Left forelimb (tissue), 1 donor: ENCODE results near the gene PRDX6.
"Not testable (repeated sequence)": the region's sequence is repeated elsewhere in the genome, so short reads cannot be mapped to it uniquely, and the experiment has no call there.

ENCODE experiments used
- DNase-seq: peaks from one replicate; pipeline ENCODE4 v3.0.0-alpha.2; 2018; ENCODE audit warnings: low spot score

Gene PRDX6

DNA sequence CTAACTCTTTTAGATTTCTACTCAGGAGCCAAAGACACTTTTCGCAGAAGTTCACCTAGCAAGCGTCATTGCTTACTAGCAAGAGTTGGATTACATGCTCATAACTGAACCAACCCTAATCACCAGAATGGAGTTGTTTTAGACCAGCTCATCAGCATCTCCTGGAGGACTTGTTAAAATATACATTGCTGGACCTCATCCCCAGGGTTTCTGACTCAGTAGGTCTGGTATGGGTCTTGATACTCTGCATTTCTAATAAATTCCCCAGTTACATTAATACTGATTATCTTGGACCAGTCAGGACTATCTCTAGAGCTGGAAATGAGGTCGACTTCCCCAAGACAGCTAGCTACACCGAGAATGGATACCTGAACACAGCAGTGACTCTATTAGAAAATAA is 9.7 kb upstream of the PRDX6 start:
- no peak for DNase-seq

DNA sequence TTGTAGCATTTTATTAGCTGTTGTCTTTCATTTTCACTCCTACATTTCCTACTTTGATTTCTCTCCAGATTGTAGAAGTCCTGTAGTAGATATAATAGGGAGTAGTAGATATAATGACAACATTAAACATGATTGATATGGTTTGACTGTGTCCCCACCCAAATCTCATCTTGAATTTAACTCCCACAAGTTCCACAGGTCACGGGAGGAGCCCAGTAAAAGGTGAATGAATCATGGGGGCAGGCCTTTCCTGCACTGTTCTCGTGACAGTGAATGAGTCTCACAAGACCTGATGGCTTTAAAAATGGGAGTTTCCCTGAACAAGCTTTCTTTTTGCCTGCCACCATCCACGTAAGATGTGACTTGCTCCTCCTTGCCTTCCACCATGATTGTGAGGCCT is 7.5 kb upstream of the PRDX6 start:
- no peak for DNase-seq

DNA sequence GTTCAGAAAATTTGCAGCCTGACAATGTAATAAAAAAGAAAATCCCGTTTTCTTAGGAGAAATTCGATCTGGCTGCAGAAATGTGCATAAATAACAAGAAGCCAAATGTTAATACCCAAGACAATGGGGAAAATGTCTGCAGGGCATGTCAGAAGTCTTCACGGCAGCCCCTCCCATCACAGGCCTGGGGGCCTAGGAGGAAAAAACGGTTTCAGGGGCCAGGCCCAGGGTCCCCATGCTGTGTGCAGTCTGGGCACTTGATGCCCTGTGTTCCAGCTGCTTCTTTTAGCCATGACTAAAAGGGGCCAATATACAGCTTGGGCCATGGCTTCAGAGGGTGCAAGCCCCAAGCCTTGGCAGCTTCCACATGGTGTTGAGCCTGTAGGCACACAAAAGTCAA is 6.5 kb upstream of the PRDX6 start:
- no peak for DNase-seq

DNA sequence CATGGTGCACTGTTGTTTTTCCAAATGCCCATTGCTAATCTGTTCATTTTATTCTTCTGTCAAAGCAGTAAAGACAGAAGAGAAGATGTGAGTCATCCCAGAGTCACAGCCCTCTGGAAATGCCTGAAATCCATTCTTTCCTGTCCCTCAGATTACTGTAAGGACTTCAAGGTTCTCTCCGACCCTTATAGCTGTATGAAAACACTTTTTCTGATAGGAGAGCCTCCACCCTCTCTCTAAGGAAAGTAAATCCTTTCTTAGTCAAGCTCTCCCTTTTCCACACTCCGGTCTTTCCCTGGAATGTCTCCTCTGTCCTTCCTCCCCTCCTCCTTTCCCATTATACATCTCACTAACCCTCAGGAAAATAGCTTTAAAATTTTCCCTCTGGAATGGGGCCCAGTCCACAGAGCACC is 3.5 kb upstream of the PRDX6 start:
- DNase-seq: no peak

DNA sequence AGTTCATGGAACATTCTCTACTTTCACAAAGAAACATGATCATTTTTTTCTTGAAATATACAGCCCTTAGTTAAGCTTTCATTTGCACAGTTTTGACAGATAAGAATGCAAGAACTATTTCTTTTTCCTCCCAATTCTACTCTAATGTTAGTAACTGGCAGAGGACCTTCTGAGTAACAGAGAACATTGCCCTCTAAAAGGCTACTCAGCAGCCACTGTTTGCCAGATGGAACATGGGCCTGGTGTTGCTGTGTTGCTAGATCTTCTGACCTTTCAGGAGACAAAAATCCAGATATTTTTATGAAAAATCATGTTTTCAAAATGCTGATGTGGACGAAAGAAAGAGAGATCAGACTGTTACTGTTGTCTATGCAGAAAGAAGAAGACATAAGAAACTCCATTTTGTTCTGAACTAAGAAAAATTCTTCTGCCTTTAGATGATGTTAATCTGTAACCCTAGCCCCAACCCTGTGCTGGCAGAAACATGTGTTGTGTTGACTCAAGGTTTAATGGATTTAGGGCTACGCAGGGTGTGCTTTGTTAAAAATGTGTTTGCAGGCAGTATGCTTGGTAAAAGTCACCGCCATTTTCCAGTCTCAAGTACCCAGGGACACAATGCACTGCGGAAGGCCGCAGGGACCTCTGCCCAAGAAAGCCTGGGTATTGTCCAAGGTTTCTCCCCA is 2.9 kb upstream of the PRDX6 start:
- DNase-seq: no peak

DNA sequence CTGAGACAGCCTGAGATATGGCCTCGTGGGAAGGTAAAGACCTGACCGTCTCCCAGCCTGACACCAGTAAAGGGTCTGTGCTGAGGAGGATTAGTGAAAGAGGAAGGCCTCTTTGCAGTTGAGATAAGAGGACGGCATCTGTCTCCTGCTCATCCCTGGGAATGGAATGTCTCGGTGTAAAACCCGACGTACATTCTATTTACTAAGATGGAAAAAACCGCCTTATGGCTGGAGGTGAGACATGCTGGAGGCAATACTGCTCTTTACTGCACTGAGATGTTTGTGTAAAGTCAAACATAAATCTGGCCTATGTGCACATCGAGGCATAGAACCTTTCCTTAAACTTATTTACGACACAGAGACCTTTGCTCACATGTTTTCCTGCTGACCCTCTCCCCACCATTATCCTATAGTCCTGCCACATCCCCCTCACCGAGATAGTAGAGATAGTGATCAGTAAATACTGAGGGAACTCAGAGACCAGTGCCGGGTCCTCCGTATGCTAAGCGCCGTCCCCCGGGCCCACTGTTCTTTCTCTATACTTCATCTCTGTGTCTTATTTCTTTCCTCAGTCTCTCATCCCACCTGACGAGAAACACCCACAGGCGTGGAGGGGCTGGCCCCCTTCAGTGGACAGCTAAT is 2.2 kb upstream of the PRDX6 start:
- not testable (repeated sequence) for DNase-seq

DNA sequence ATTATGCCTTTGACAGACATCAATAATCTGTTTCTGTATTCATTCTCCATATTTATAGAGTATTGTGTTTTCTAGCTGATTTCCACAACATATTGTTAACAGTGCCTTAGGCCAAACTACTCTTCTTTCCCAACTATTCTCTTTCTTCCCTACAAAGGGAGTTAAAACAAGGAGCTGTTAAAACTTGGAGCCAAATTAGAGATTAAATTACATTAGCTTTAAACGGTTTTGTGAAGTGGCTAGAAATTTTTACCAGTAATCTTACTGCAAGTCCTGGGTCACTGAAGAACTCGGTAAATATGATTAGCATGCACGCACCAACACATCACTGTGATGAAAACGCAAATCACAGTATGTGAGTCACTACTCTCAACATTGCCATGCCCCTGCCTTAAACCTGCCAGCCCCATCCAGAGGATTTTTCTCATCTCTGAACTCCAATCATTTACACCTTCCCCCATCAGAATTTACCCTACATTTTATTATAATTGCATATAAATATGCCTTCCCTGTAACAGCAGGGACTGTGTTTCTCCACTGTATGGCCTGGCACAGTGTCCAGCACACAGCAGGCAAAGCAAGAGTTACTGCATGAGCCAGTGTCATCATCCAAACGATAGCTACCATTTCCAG is 1.5 kb upstream of the PRDX6 start:
- no peak for DNase-seq

DNA sequence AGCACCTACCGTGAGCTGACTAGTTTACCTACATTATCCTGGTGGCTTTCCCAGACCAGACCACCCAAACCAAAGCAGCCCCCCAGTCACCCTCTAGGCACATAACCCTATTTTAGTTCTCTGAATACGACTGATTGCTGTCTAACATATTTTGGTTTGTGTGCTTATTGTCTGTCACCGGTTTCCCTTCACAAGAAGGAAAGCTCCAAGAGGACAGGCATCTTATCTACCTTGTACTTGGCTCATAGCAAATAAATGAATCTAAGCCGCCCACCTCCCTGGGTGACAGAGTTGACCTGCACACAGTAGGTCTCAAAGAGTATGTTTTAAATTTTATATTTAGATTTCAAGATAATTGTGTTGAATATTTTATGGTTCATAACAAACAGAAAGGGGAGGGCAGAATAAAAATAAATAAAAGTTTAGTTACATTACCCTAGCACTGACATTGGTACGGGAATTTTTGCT is 904 bp upstream of the PRDX6 start:
- DNase-seq: no peak

DNA sequence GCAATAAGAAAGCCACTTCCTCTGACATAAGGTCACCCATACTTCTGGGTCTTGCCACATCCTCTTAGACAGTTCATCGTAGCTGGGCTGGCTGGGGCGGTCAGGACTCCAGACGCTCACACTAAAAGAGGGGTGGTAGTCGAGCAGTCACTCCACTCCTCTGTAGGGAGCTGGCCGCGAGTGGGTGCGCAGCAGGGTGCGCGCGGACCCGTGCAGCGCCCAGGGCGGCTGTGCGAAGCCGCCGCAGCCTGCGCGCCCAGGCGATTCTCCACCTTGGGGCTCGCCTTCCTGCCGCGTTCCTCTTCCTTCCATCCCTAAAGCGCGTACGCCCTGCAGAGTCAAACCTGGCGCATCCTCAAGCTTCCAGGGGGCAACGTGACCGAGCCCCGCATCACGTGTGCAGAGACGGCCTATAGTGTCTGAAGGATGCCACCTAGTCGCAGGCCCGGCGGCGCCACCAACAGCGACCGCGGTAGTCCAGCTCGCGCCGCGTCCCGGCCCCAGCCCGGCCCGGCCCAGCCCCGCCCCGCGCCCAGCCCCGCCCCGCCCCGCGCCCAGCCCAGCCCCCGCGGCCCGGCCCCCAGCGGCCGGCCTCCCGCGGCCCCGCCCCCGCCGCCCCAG is 360 bp upstream of the PRDX6 start:
- no peak for DNase-seq

DNA sequence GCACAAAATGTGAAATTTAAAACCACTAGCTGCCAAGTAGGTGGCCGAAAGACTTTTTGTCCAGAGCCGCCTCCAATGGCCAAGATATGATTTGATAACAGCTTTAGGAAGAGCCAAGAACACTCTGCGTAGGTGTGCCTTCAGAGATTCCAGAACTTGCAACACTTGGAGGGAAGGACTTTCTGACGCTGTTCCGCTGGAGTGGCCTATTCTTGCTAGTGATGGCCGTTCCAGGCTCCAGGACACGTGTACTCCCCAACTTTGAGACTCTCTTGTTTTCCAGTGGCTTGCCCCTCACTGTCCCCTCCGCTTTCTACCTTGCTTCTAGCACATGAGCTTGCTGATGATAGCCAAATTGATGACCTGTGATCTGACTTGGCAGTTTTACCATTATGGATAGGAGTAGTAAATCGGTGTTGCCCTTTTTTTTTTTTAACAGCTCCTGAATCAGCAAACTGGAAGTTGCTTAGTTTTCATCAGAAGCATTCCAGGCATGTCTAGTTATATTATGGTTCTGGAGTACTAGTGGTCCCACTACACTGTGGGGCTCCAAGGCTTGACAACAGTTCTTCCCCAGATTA is 1.0 kb downstream of the PRDX6 start:
- no peak for DNase-seq

DNA sequence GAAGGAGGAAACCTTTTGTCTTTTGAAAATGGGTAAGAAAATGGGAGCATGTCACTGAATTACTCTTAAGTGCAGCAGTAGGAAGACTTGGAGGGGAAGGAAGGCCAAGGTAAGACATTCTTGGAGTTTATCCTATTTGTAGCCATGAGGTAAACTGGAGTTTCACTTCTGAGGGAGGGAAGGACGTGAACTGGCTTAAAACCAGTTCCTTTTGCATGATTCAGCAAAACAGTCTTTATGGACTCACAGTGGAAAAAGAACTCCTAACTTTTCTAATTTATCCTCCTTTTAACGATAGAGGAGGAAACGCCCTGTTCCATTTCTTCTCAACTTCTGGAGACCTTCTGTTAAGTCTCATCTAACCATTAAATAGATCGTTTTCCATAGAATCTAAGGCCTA is 2.5 kb downstream of the PRDX6 start:
- no peak for DNase-seq

DNA sequence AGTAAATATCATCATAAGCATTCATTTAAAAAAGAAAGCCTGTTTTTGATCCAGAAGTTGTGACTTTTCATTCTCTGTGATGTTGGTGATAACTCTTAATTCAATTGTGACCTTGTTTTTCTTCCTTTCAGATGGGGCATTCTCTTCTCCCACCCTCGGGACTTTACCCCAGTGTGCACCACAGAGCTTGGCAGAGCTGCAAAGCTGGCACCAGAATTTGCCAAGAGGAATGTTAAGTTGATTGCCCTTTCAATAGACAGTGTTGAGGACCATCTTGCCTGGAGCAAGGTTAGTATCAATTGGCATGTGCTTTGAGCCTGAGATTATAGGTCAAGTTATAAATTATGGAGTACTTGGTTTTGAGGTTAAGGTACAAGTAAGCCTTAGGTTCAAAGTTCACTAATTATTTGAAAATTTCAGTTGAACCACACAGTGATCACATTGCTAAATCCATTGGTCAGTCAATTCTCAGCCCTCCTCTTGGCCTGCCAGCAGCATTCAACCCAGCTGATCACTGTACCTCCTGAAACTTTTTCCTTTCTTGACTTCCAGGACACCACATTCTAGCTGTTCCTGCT is 4.1 kb downstream of the PRDX6 start:
- no peak for DNase-seq

DNA sequence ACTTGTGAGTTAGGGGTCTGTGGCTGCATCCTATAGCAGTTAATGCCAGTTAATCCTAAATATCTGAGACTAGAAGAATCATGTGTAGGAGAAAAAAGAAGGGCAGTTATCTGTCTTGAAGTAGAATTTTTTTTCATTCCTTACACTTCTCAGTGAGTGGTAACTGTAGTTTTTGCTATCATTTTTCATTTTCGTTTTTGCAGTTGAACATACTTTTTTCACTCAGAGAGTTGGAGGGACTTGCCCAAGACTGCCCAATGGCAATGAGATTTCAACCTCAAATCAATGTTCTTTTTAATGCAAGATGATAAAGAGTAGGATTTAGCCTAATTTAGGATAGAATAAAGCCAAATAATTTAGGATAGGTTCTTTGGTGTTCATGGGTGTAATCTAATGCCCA is 5.5 kb downstream of the PRDX6 start:
- DNase-seq: no peak

DNA sequence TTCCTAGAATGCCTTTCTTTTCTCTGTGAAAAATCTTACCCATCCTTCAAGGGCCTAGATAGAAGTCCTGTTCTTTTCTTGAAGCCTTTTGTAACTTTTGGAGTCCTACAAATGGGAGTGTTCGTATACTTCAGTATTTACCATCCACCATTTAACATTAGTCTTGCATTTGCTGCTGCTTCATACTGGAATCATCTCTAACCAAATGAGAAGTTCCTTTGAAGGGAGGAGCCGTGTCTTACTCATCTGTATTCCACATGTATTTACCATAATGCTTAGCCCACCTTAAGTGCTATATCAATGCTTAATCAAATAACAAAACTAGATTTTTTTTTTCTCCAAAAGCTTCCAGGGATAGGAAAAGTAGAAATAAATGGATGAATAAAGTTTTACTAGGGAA is 7.1 kb downstream of the PRDX6 start:
- no peak for DNase-seq

DNA sequence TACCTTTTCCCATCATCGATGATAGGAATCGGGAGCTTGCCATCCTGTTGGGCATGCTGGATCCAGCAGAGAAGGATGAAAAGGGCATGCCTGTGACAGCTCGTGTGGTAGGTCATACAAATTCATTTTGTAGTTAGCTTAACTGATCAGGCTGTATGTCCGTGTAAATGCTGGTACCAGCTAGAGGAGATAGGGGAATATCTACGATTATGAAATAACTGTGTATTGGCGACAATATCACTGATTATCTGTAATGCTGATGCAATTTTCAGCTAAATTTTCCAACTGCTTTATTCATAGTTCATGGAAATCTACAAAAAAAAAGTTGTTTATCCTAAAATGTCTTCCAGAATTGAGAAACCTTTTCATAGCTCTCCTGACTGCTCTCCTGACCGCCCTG is 8.3 kb downstream of the PRDX6 start:
- DNase-seq: no peak

DNA sequence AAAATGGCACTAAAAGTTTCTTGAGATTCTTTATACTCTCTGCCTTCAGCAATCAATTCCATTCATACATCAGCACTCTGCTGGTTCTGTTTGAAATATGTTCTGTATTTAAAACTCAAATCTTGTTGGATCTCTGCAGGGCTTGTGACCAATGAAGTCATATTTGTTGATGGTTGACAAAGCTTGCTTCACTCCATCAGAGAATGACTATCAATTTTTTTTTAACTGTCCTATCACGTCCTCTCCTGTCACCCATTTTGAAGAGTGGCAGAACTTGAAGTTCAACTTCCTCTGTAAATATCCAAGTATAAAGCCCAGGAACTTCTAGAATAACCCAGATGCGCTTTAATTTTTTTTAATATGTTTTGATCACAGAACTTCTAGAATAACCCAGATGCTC is 10.9 kb downstream of the PRDX6 start:
- no peak for DNase-seq

DNA sequence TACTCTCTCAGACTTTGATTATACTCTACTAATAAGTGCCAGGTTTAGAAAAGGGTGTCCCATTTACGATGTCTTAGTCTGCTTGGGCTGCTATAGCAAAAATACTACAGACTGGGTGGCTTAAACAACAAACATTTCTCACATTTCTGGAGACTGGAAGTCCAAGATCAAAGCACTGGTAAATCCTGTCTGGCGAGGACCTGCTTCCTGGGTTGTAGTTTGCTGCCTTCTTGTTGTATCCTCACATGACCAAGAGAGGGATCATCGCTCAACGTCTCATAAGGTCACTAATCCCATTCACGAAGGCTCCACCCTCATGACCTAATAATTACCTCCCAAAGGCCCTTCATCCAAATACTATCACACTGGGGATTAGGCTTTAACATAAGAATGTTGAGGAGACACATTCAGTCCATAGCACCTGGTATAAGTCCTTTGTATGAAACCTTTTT is 12.0 kb downstream of the PRDX6 start:
- DNase-seq: no peak

DNA sequence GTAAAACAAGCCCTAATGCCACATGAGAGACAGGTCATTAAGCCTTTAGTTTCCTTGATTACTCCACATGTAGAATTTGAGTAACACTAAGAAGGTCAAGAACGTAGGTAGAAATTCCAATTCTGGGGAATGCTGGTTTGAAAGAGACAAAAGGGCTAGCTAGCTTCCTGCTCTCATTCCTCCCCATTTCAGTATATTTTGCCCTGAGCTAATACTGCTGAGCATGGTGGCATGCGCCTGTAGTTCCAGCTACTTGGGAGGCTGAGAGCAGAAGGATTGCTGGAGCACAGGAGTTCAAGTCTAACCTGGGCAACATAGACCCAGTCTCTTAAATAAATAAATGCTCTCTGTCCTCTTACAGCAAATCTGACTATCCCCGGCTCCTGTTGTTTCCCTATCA is 12.8 kb downstream of the PRDX6 start:
- no peak for DNase-seq

DNA sequence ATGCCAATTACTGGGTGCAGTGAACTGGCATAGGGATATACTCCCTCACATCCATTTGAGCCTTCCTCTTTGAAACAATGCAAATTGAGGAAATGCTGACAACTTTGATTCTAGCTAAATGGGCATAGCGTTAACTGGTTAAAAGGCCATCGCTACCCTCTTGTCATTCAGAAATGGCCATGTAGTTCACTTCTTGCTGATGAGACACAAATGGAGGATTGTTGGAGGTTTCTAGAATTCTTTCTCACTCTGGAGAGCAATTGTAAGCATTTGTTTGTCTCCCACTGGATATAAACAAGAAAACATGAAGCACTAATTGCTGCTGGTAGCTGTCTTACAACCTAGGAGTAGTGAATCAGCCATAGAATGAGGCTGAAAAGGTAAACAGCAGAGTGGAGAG is 14.4 kb downstream of the PRDX6 start:
- DNase-seq: no peak

DNA sequence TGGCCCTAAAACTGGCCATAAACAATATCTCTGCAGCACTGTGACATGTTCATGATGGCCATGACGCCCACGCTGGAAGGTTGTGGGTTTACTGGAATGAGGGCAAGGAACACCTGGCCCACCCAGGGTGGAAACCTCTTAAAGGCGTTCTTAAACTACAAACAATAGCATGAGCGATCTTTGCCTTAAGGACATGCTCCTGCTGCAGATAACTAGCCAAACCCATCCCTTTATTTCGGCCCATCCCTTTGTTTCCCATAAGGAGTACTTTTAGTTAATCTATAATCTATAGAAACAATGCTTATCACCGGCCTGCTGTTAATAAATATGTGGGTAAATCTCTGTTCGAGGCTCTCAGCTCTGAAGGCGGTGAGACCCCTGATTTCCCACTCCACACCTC is 16.0 kb downstream of the PRDX6 start:
- not testable (repeated sequence) for DNase-seq

DNA sequence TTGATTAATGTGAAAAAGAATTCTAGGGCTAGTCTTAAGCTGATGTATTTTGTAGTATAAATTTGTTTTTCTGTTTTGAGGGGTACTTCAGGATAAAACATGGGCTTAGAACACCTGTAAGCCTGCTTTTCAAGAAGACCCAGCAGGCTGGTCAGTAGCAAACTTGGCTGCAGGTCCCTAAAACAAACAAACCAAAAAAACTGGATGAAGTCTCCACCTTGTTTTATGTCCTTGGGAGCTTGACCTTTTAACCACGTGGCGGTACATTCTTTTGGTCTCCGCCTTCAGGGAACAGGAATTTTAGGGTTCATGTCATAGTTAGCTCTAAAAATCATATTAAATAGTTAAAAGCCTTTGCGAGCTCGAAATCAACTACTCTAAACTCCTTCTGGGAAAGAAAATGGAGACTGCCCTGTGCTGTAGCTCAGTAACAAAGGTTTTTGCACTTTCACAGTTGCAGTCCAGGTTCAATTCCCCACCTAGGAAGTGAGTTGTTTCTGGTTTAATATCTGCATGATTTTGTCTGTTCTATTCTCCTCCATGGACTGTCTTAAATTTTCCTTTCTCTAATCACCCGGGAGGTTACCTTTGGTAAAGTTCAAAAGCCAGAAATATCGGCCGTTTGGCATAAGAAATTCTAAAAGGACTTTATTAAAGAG is 18.6 kb downstream of the PRDX6 start:
- DNase-seq: no peak
